ENCODE results near the gene KRTAP4-3.
"Not testable (repeated sequence)": the region's sequence is repeated elsewhere in the genome, so short reads cannot be mapped to it uniquely, and the experiment has no call there.

Gene KRTAP4-3

GRCh38 chr17:41190328-41190727 is 22.3 kb upstream of the KRTAP4-3 start:
- ChIA-PET POLR2A (no interaction called here), CTCF (no interaction called here)
- no peak for DNase-seq (ENCODE audit: extremely low spot score)
- no peak for TF ChIP-seq CTCF (IDR thresholded peaks at IDR 0.05; ENCODE audit: control extremely low read depth, extremely low read depth, low read depth, missing control alignments)

GRCh38 chr17:41189837-41190318 is 21.9 kb upstream of the KRTAP4-3 start, which contains the start of gene KRTAP9-1:
Gene KRTAP9-1, plus strand, starts transcription at chr17:41189887. Its CDS starts 0 bp downstream, at chr17:41189887.
- DNase-seq (ENCODE audit: extremely low spot score); POLR2A ChIA-PET; CTCF ChIA-PET: not testable (repeated sequence)

- no peak for TF ChIP-seq CTCF (IDR thresholded peaks at IDR 0.05; ENCODE audit: control extremely low read depth, extremely low read depth, low read depth, missing control alignments)
- no peak for DNase-seq (ENCODE audit: extremely low spot score)
- ChIA-PET POLR2A (no interaction called here), CTCF (no interaction called here)
These were observed 18.9 kb upstream of the KRTAP4-3 start for GRCh38 chr17:41186872-41187271.

GRCh38 chr17:41185001-41185400 is 17.0 kb upstream of the KRTAP4-3 start:
- no peak for TF ChIP-seq CTCF (IDR thresholded peaks at IDR 0.05; ENCODE audit: control extremely low read depth, extremely low read depth, low read depth, missing control alignments)
- CTCF ChIA-PET, result no interaction called here
- DNase-seq (ENCODE audit: extremely low spot score), result no peak

GRCh38 chr17:41184480-41184961 is 16.5 kb upstream of the KRTAP4-3 start, which contains the start of gene KRTAP4-1:
Gene KRTAP4-1, minus strand, starts transcription at chr17:41184911. Its CDS starts 57 bp downstream, at chr17:41184854.
- CTCF ChIA-PET, result no interaction called here
- TF ChIP-seq CTCF (IDR thresholded peaks at IDR 0.05; ENCODE audit: control extremely low read depth, extremely low read depth, low read depth, missing control alignments), result no peak
- DNase-seq (ENCODE audit: extremely low spot score), result no peak
- POLR2A ChIA-PET, result no interaction called here

More at GRCh38 chr17:41185001-41185400, 17.0 kb upstream of the KRTAP4-3 start:
- POLR2A ChIA-PET, result no interaction called here

GRCh38 chr17:41178843-41179616 is 11.0 kb upstream of the KRTAP4-3 start:
- ChIA-PET POLR2A (no interaction called here), CTCF (interaction anchor here (0.6 to 1.2 kb wide), 2 partner anchors 47 to 484 kb away, joined by 3 to 4 read pairs; no protein-coding TSS in a partner anchor)
- no peak for DNase-seq (ENCODE audit: extremely low spot score)
- TF ChIP-seq CTCF (IDR thresholded peaks at IDR 0.05; ENCODE audit: control extremely low read depth, extremely low read depth, low read depth, missing control alignments), result no peak

GRCh38 chr17:41178341-41178740 is 10.3 kb upstream of the KRTAP4-3 start:
- DNase-seq (ENCODE audit: extremely low spot score), result no peak
- no peak for TF ChIP-seq CTCF (IDR thresholded peaks at IDR 0.05; ENCODE audit: control extremely low read depth, extremely low read depth, low read depth, missing control alignments)
- ChIA-PET CTCF (interaction anchor here (0.6 to 1.2 kb wide), 2 partner anchors 47 to 485 kb away, joined by 3 to 4 read pairs; no protein-coding TSS in a partner anchor), POLR2A (no interaction called here)
